ENCODE results near the gene VAPA.

Gene VAPA

GRCh38 chr18:9906481-9906880, 7.3 kb upstream of the VAPA start:
- Histone ChIP-seq H3K36me3 (replicated peaks; ENCODE audit: low read depth, low read length) (no peaks in the 10 kb centered on the region), H3K4me2 (ENCODE audit: low read length) (no peak overlapping the region), H3K79me2 (ENCODE audit: low read length) (no peaks in the 10 kb centered on the region), H3K4me3 (ENCODE audit: low read length) (no peak overlapping the region), H3K27me3 (ENCODE audit: low read depth, low read length) (peaks cover 21% of the 10 kb centered on the region), H3K27ac (ENCODE audit: low read length) (no peak overlapping the region), H3K4me1 (ENCODE audit: low read length) (no peaks in the 10 kb centered on the region), H4K20me1 (ENCODE audit: insufficient read depth, low read length) (no peaks in the 10 kb centered on the region), H2AFZ (ENCODE audit: low read depth, low read length) (no peak overlapping the region), H3K9ac (ENCODE audit: low read length) (no peak overlapping the region), H3K9me3 (ENCODE audit: insufficient read depth, low read length) (no peaks in the 10 kb centered on the region)
- TF ChIP-seq CTCF (IDR thresholded peaks at IDR 0.05; ENCODE audit: low read depth, low read length): no peak
- no peak for TF ChIP-seq EZH2phosphoT487 (IDR thresholded peaks at IDR 0.05; ENCODE audit: low read depth)

- Histone ChIP-seq H3K9ac (ENCODE audit: low read length) (no peak overlapping the region), H2AFZ (ENCODE audit: low read depth, low read length) (no peak overlapping the region), H3K4me1 (ENCODE audit: low read length) (peaks cover 2% of the 10 kb centered on the region), H3K4me3 (ENCODE audit: low read length) (no peak overlapping the region), H4K20me1 (ENCODE audit: insufficient read depth, low read length) (no peaks in the 10 kb centered on the region), H3K36me3 (replicated peaks; ENCODE audit: low read depth, low read length) (no peaks in the 10 kb centered on the region), H3K4me2 (ENCODE audit: low read length) (no peak overlapping the region), H3K9me3 (ENCODE audit: insufficient read depth, low read length) (no peaks in the 10 kb centered on the region), H3K79me2 (ENCODE audit: low read length) (no peaks in the 10 kb centered on the region), H3K27ac (ENCODE audit: low read length) (no peak overlapping the region), H3K27me3 (ENCODE audit: low read depth, low read length) (peaks cover 21% of the 10 kb centered on the region)
- TF ChIP-seq CTCF (IDR thresholded peaks at IDR 0.05; ENCODE audit: low read depth, low read length): no peak
- no peak for TF ChIP-seq EZH2phosphoT487 (IDR thresholded peaks at IDR 0.05; ENCODE audit: low read depth)
These were observed 5.9 kb upstream of the VAPA start for GRCh38 chr18:9907867-9908266.

GRCh38 chr18:9910071-9910470, 3.7 kb upstream of the VAPA start:
- no peak overlapping the region for H3K4me2 ChIP-seq (ENCODE audit: low read length)
- H3K79me2 ChIP-seq (ENCODE audit: low read length): peaks cover 11% of the 10 kb centered on the region
- H3K4me1 ChIP-seq (ENCODE audit: low read length): peaks cover 5% of the 10 kb centered on the region
- no peak for TF ChIP-seq EZH2phosphoT487 (IDR thresholded peaks at IDR 0.05; ENCODE audit: low read depth)
- TF ChIP-seq CTCF (IDR thresholded peaks at IDR 0.05; ENCODE audit: low read depth, low read length): no peak
- H3K27me3 ChIP-seq (ENCODE audit: low read depth, low read length): peaks cover 21% of the 10 kb centered on the region
- peaks cover 2% of the 10 kb centered on the region for H4K20me1 ChIP-seq (ENCODE audit: insufficient read depth, low read length)
- H3K9ac ChIP-seq (ENCODE audit: low read length): no peak overlapping the region
- H3K4me3 ChIP-seq (ENCODE audit: low read length): no peak overlapping the region
- no peaks in the 10 kb centered on the region for H3K9me3 ChIP-seq (ENCODE audit: insufficient read depth, low read length)
- H2AFZ ChIP-seq (ENCODE audit: low read depth, low read length): no peak overlapping the region
- H3K36me3 ChIP-seq (replicated peaks; ENCODE audit: low read depth, low read length): no peaks in the 10 kb centered on the region
- H3K27ac ChIP-seq (ENCODE audit: low read length): no peak overlapping the region

- no peaks in the 10 kb centered on the region for H3K36me3 ChIP-seq (replicated peaks; ENCODE audit: low read depth, low read length)
- H3K4me1 ChIP-seq (ENCODE audit: low read length): peaks cover 8% of the 10 kb centered on the region
- H3K9ac ChIP-seq (ENCODE audit: low read length): no peak overlapping the region
- TF ChIP-seq EZH2phosphoT487 (IDR thresholded peaks at IDR 0.05; ENCODE audit: low read depth) (no peak), CTCF (IDR thresholded peaks at IDR 0.05; ENCODE audit: low read depth, low read length) (no peak)
- no peak overlapping the region for H3K4me3 ChIP-seq (ENCODE audit: low read length)
- H3K27me3 ChIP-seq (ENCODE audit: low read depth, low read length): peaks cover 18% of the 10 kb centered on the region
- no peak overlapping the region for H2AFZ ChIP-seq (ENCODE audit: low read depth, low read length)
- H4K20me1 ChIP-seq (ENCODE audit: insufficient read depth, low read length): peaks cover 8% of the 10 kb centered on the region
- H3K9me3 ChIP-seq (ENCODE audit: insufficient read depth, low read length): no peaks in the 10 kb centered on the region
- no peak overlapping the region for H3K4me2 ChIP-seq (ENCODE audit: low read length)
- H3K79me2 ChIP-seq (ENCODE audit: low read length): peaks cover 17% of the 10 kb centered on the region
- no peak overlapping the region for H3K27ac ChIP-seq (ENCODE audit: low read length)
These were observed 3.2 kb upstream of the VAPA start for GRCh38 chr18:9910661-9911060.
